K562 (cell line): Measurements from ENCODE around the gene SKIC2. TPM values are rescaled to one million over a fixed set of nuclear protein-coding genes. Genes with fewer than 3 reads are reported as not detected.

Experiments
- ARID1B ChIP-seq: fragments of 450-650 bp; IDR thresholded peaks from 2 replicates; pipeline ENCODE4 v1.6.1; 2016; ENCODE audit warnings: antibody characterized with exemption, mild to moderate bottlenecking, inconsistent platforms
- CBX3 ChIP-seq, 2 experiments: IDR thresholded peaks; 1 replicate in 1 of 2; 2 replicates in 1 of 2; pipeline ENCODE4 v1.6.1; 2012; ENCODE audit warnings: inconsistent platforms in 2 of 2, low read length in 2 of 2, borderline replicate concordance in 1 of 2, control low read depth in 1 of 2
- DMBX1 ChIP-seq: fragments of 250-450 bp; sonication (Bioruptor Pico); IDR thresholded peaks from 2 replicates; pipeline ENCODE4 v1.8.0; 2022; ENCODE audit warnings: inconsistent platforms, mild to moderate bottlenecking, moderate library complexity, borderline replicate concordance
- FOXM1 ChIP-seq, 2 experiments: fragments of 450-650 bp in 1 of 2; sonication (generic) in 1 of 2; formaldehyde crosslinking in 1 of 2; IDR thresholded peaks; 2 replicates each; pipeline versions ENCODE4 v1.6.1 to v1.9.0; 2017 to 2022; ENCODE audit warnings: low read depth in 2 of 2, mild to moderate bottlenecking in 2 of 2, missing genetic modification reagents in 1 of 2, moderate library complexity in 1 of 2
- HNRNPK ChIP-seq: fragments of 200-400 bp; formaldehyde crosslinking; IDR thresholded peaks from one replicate; pipeline ENCODE4 v1.6.1; 2018; ENCODE audit warnings: mild to moderate bottlenecking, low read depth, low read length; ENCODE audit not compliant: poor library complexity, severe bottlenecking
- MGA ChIP-seq: fragments of 450-650 bp; IDR thresholded peaks from 2 replicates; pipeline ENCODE4 v1.6.1; 2016; ENCODE audit warnings: mild to moderate bottlenecking, moderate library complexity
- TRIM28 ChIP-seq: fragments of 450-650 bp; IDR thresholded peaks from 2 replicates; pipeline ENCODE4 v1.6.1; 2017
- ZBTB17 ChIP-seq: fragments of 450-650 bp; formaldehyde crosslinking; IDR thresholded peaks from 2 replicates; pipeline ENCODE4 v1.4.0; 2020; ENCODE audit warnings: mild to moderate bottlenecking
- ZFX ChIP-seq: sonication (generic); formaldehyde crosslinking; IDR thresholded peaks from 2 replicates; pipeline ENCODE4 v1.8.0; 2022; ENCODE audit warnings: mild to moderate bottlenecking, missing genetic modification reagents, moderate library complexity
- ZNF75A ChIP-seq: fragments of 450-650 bp; formaldehyde crosslinking; IDR thresholded peaks from 2 replicates; pipeline ENCODE4 v1.4.0; 2020; ENCODE audit warnings: mild to moderate bottlenecking
- polyA plus RNA-seq, 8 experiments: library from polyadenylated mRNA; depleted of rRNA in 4 of 8; stranded (reverse) in 5 of 8; unstranded in 3 of 8; fragments of >200 nt; fragmentation: Nextera tagmentation in 2 of 8; fragmentation: Illumina TruSeq in 1 of 8; extraction: Ambion mirVana in 2 of 8; extraction: Trizol in 1 of 8; gene quantifications; 2 replicates each; pipeline versions ENCODE4 v1.2.1 to v1.2.3, GENCODE V29; 2011 to 2014; ENCODE audit warnings: inconsistent platforms in 1 of 8, missing spikeins in 1 of 8
- total RNA-seq, 7 experiments: library from RNA; depleted of rRNA in 6 of 7; stranded (reverse); fragments of >200 nt in 6 of 7; fragmentation: Illumina TruSeq in 2 of 7; extraction: Trizol in 2 of 7; gene quantifications; 2 replicates each; pipeline versions ENCODE4 v1.2.1 to v1.2.3, GENCODE V29; 2011 to 2021; ENCODE audit warnings: low replicate concordance in 1 of 7
- TF ChIP-seq, protein P1 (sequence below): fragments of 450-650 bp; IDR thresholded peaks from 2 replicates; pipeline ENCODE4 v1.6.1; 2016; ENCODE audit warnings: borderline replicate concordance
- TF ChIP-seq, protein P2 (sequence below): fragments of 200-800 bp; sonication (Bioruptor generic); IDR thresholded peaks from 2 replicates; pipeline ENCODE4 v1.6.1; 2017; ENCODE audit warnings: missing genetic modification characterization, missing compliant biosample characterization

SKIC2 gene
- total and polyA plus RNA-seq, 9 of the 15 experiments (the other 6 are each of a cell fraction or from before 2014, with no cell fraction given) = 3.3 to 94.6 (median 38.8) TPM

GRCh38 chr6:31979238-31979898 is 20.4 kb downstream of the SKIC2 start (continued):
- TF ChIP-seq FOXM1 (IDR thresholded peaks at IDR 0.05; ENCODE audit: low read depth) (0 out of 2 replicates have a peak, but pooled peaks have one; percentile 12), FOXM1 (CRISPR knock-in tag; IDR thresholded peaks at IDR 0.05; ENCODE audit: low read depth) (no peak), DMBX1 (CRISPR knock-in tag) (peak; percentile 28), TRIM28 (0 out of 2 replicates have a peak, but pooled peaks have one; percentile 16), ZNF75A (CRISPR knock-in tag) (no peak), CBX3 (IDR thresholded peaks at IDR 0.05; ENCODE audit: borderline replicate concordance in 1 of 2, low read length in 2 of 2) (peak in 1 of 2 experiments; percentile 15; a peak in 1 of 3 replicates), ZBTB17 (CRISPR knock-in tag) (0 out of 2 replicates have a peak, but pooled peaks have one; percentile 25), HNRNPK (peak; percentile 71), ARID1B (peak; percentile 83), ZFX (CRISPR knock-in tag) (peak; percentile 59), MGA (peak; percentile 27; the same call in 1 of the 2 replicates)
- TF ChIP-seq, protein P1, sequence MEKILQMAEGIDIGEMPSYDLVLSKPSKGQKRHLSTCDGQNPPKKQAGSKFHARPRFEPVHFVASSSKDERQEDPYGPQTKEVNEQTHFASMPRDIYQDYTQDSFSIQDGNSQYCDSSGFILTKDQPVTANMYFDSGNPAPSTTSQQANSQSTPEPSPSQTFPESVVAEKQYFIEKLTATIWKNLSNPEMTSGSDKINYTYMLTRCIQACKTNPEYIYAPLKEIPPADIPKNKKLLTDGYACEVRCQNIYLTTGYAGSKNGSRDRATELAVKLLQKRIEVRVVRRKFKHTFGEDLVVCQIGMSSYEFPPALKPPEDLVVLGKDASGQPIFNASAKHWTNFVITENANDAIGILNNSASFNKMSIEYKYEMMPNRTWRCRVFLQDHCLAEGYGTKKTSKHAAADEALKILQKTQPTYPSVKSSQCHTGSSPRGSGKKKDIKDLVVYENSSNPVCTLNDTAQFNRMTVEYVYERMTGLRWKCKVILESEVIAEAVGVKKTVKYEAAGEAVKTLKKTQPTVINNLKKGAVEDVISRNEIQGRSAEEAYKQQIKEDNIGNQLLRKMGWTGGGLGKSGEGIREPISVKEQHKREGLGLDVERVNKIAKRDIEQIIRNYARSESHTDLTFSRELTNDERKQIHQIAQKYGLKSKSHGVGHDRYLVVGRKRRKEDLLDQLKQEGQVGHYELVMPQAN = no peak
- TF ChIP-seq, protein P2, sequence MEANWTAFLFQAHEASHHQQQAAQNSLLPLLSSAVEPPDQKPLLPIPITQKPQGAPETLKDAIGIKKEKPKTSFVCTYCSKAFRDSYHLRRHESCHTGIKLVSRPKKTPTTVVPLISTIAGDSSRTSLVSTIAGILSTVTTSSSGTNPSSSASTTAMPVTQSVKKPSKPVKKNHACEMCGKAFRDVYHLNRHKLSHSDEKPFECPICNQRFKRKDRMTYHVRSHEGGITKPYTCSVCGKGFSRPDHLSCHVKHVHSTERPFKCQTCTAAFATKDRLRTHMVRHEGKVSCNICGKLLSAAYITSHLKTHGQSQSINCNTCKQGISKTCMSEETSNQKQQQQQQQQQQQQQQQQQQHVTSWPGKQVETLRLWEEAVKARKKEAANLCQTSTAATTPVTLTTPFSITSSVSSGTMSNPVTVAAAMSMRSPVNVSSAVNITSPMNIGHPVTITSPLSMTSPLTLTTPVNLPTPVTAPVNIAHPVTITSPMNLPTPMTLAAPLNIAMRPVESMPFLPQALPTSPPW (CRISPR knock-in tag) = peak; percentile 74
